ENCODE data around the gene OR10T2.

DNA sequence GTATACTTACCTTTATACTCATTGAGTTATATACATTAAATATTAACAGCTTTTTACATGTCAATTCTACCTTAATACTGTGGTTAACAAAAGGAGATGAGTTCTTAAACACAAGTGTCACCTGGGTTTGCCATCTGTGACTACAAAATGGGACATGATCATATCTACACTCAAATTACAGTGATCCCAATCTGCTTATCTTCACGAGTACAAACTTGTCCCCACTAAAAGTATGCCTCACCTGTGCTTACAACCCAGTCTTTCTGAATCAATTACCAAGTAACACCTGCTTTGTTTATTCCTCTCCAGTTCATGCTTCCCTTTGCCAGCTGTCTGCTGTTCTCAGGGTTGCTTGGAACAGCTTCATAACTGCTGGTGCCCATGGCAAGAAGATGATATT, 36.8 kb downstream of the OR10T2 start:
- TF ChIP-seq, protein P1, sequence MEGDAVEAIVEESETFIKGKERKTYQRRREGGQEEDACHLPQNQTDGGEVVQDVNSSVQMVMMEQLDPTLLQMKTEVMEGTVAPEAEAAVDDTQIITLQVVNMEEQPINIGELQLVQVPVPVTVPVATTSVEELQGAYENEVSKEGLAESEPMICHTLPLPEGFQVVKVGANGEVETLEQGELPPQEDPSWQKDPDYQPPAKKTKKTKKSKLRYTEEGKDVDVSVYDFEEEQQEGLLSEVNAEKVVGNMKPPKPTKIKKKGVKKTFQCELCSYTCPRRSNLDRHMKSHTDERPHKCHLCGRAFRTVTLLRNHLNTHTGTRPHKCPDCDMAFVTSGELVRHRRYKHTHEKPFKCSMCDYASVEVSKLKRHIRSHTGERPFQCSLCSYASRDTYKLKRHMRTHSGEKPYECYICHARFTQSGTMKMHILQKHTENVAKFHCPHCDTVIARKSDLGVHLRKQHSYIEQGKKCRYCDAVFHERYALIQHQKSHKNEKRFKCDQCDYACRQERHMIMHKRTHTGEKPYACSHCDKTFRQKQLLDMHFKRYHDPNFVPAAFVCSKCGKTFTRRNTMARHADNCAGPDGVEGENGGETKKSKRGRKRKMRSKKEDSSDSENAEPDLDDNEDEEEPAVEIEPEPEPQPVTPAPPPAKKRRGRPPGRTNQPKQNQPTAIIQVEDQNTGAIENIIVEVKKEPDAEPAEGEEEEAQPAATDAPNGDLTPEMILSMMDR (IDR thresholded peaks at IDR 0.05): no peak
- TF ChIP-seq POLR2A (IDR thresholded peaks at IDR 0.05): no peak
